ENCODE data around the gene TAOK1. TPM values are rescaled to one million over a fixed set of nuclear protein-coding genes. Genes with fewer than 3 reads are reported as not detected.
A peak's percentile ranks its signal among the peaks of the same experiment; 100 is the strongest.

Gene TAOK1
- total and polyA plus RNA-seq, 9 of the 15 experiments (the other 6 are each of a cell fraction or from before 2014, with no cell fraction given) = 3.2 to 33.1 (median 16.5) TPM

DNA sequence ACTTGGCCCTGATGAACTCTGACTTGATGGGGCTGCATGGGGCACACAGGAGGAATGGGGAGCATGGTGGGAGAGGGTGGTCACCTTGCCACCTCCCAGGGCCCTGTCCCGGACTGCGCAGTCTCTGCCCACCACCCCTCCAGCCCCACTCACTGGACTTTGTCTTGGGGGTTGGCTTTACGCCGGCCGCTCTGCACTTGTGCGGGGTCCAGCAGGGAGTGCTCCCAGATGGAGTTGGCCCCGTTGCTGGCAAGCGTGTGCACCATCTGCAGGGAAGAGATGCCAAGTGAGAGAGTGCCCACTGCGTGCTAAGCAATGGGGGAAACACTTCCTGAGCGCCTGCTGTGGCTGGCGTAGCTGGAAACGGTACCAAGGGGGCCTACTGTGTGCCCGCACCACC is 192.6 kb downstream of the TAOK1 start:
- CTCF ChIA-PET (ENCODE audit: low intra/inter-chr PET ratio) = no interaction called here
- peaks cover 12% of the 10 kb centered on the region for H3K79me2 ChIP-seq (ENCODE audit: control insufficient read depth, insufficient read depth, low read length)
- no peaks in the 10 kb centered on the region for H3K9me3 ChIP-seq (replicated peaks; ENCODE audit: control insufficient read depth, insufficient read depth, low read depth, low read length)
- H3K27me3 ChIP-seq (ENCODE audit: control insufficient read depth in 2 of 2, insufficient read depth in 2 of 2, low read length in 2 of 2) = no peaks in the 10 kb centered on the region
- no peak overlapping the region for H2AFZ ChIP-seq (ENCODE audit: low read depth, low read length)
- H3K4me1 ChIP-seq (replicated peaks in 1 of 2; ENCODE audit: control insufficient read depth in 2 of 2, insufficient read depth in 2 of 2, low read length in 2 of 2) = peaks cover 6 to 42% of the 10 kb centered on the region in 2 experiments; a peak in 4 of 5 replicates
- H3K36me3 ChIP-seq (ENCODE audit: control insufficient read depth, insufficient read depth, low read length) = peaks cover 30% of the 10 kb centered on the region; the same call in 1 of the 3 replicates
- POLR2A ChIA-PET = no interaction called here
- H3K9ac ChIP-seq (ENCODE audit: insufficient read depth in 1 of 2, low read depth in 2 of 2, low read length in 2 of 2) = 0 out of 4 replicates have a peak overlapping the region, but pooled peaks of 1 of the 2 experiments have one; percentile 4
- 89% methylated on average over 11 of the region's 13 CpGs for WGBS (ENCODE audit: insufficient coverage, low coverage, missing lambda C conversion rate)
- H4K20me1 ChIP-seq (replicated peaks; ENCODE audit: control insufficient read depth, insufficient read depth, low read length) = no peaks in the 10 kb centered on the region; the same call in 1 of the 2 replicates
- H3K9me1 ChIP-seq (ENCODE audit: control insufficient read depth, insufficient read depth, low read length) = peaks cover 2% of the 10 kb centered on the region
- no peak for DNase-seq (ENCODE audit: extremely low read depth in 1 of 4, low spot score in 3 of 4)
- ATAC-seq = no peak
- TF ChIP-seq TCF3 (CRISPR knock-in tag; IDR thresholded peaks at IDR 0.05) = no peak
- TF ChIP-seq ZFP30 (CRISPR knock-in tag; IDR thresholded peaks at IDR 0.05; ENCODE audit: borderline replicate concordance) = no peak
- TF ChIP-seq CAMTA2 (CRISPR knock-in tag; conservative IDR thresholded peaks at IDR 0.05) = no peak
- no peak for TF ChIP-seq PHF20 (IDR thresholded peaks at IDR 0.05; ENCODE audit: partially characterized antibody)
- TF ChIP-seq NFYB (IDR thresholded peaks at IDR 0.05; ENCODE audit: extremely low read depth, insufficient read length) = no peak
- TF ChIP-seq STAT5B (CRISPR knock-in tag; IDR thresholded peaks at IDR 0.05) = no peak
- in situ Hi-C loops (cut with MboI) (no loop called here), intact Hi-C loops (cut with micrococcal nuclease) (no loop called here)
- H3K4me2 ChIP-seq (ENCODE audit: insufficient read depth, low read length) = no peak overlapping the region
- H3K27ac ChIP-seq (ENCODE audit: extremely low read depth, low read depth, low read length) = no peak overlapping the region
- no TSS peak for BruUV-seq (replicated peaks)
- no peak overlapping the region for H3K4me3 ChIP-seq
- no peak for FAIRE-seq

All from K562 (cell line).